IMR-90 (cell line): ENCODE results near the gene PIK3CA. TPM values are rescaled to one million over a fixed set of nuclear protein-coding genes. Genes with fewer than 3 reads are reported as not detected.

Experiments
- ATAC-seq: fragments of 200-7000 bp; cut with Tn5 transposase; 2 replicates; pipeline ENCODE4 v1.9.1; 2020; ENCODE audit warnings: low read depth, mild to moderate bottlenecking, moderate library complexity
- BruUV-seq: library from RNA; stranded (reverse); fragments of 400-500 nt; replicated peaks from 2 replicates; lab custom pipeline; 2021; lab: Mats Ljungman, UMichigan
- CTCF ChIA-PET: fragments of 300-600 bp; formaldehyde crosslinking; extraction: SDS; loops from one replicate; lab custom pipeline; 2021; ENCODE audit warnings: antibody characterized with exemption; lab: Yijun Ruan, JAX
- POLR2A ChIA-PET: fragments of 300-600 bp; sonication (Branson Sonifier 250); formaldehyde crosslinking; loops from one replicate; lab custom pipeline; 2022; ENCODE audit warnings: antibody characterized with exemption; ENCODE audit not compliant: unreplicated experiment; lab: Charles Lee
- DNase-seq: peaks from one replicate; pipeline ENCODE4 v3.0.0; 2013
- H2AFZ ChIP-seq: replicated peaks from 2 replicates; pipeline ENCODE3; 2013; ENCODE audit warnings: low read length, mild to moderate bottlenecking; ENCODE audit not compliant: poor library complexity
- H2AK5ac ChIP-seq: 2 replicates; pipeline ENCODE4 v1.6.1; 2013; ENCODE audit warnings: low read depth, low read length, inconsistent platforms
- H2AK9ac ChIP-seq: replicated peaks from 2 replicates; pipeline ENCODE3; 2013; ENCODE audit warnings: mild to moderate bottlenecking, low read depth, low read length, moderate library complexity; ENCODE audit not compliant: poor library complexity
- H2BK120ac ChIP-seq: 2 replicates; pipeline ENCODE4 v1.6.1; 2013; ENCODE audit warnings: low read depth, low read length, inconsistent platforms
- H2BK15ac ChIP-seq: 3 replicates; pipeline ENCODE4 v1.6.1; 2013; ENCODE audit warnings: low read depth, low read length, inconsistent platforms
- H2BK20ac ChIP-seq: 2 replicates; pipeline ENCODE4 v1.6.1; 2013; ENCODE audit warnings: low read depth, mild to moderate bottlenecking, inconsistent platforms, low read length, moderate library complexity
- H2BK5ac ChIP-seq: 2 replicates; pipeline ENCODE4 v1.6.1; 2013; ENCODE audit warnings: mild to moderate bottlenecking, low read depth, low read length, inconsistent platforms; ENCODE audit not compliant: poor library complexity, severe bottlenecking
- H3K14ac ChIP-seq: replicated peaks from 2 replicates; pipeline ENCODE4 v1.6.1; 2013; ENCODE audit warnings: low read depth, low read length, inconsistent platforms
- H3K18ac ChIP-seq: 2 replicates; pipeline ENCODE4 v1.6.1; 2013; ENCODE audit warnings: low read depth, low read length, control low read depth
- H3K23ac ChIP-seq: 2 replicates; pipeline ENCODE4 v1.6.1; 2013; ENCODE audit warnings: low read depth, low read length, inconsistent platforms
- H3K27ac ChIP-seq: 2 replicates; pipeline ENCODE4 v1.5.1; 2013; ENCODE audit warnings: mild to moderate bottlenecking, control low read depth, low read length; ENCODE audit not compliant: insufficient read depth
- H3K27me3 ChIP-seq: 2 replicates; pipeline ENCODE4 v1.6.1; 2013; ENCODE audit warnings: low read length; ENCODE audit not compliant: control insufficient read depth, insufficient read depth
- H3K36me3 ChIP-seq: 2 replicates; pipeline ENCODE4 v1.6.1; 2013; ENCODE audit warnings: low read length, mixed read lengths; ENCODE audit not compliant: control insufficient read depth, insufficient read depth
- H3K4ac ChIP-seq: 2 replicates; pipeline ENCODE4 v1.6.1; 2013; ENCODE audit warnings: low read depth, low read length, inconsistent platforms
- H3K4me1 ChIP-seq: 2 replicates; pipeline ENCODE4 v1.6.1; 2013; ENCODE audit warnings: low read length, mixed read lengths; ENCODE audit not compliant: control insufficient read depth, insufficient read depth
- H3K4me2 ChIP-seq: 2 replicates; pipeline ENCODE4 v1.6.1; 2013; ENCODE audit warnings: low read depth, mild to moderate bottlenecking, control low read depth, low read length, moderate library complexity
- H3K4me3 ChIP-seq: 2 replicates; pipeline ENCODE4 v1.5.1; 2013; ENCODE audit warnings: low read depth, mild to moderate bottlenecking, control low read depth, low read length, moderate library complexity; ENCODE audit not compliant: insufficient read depth
- H3K56ac ChIP-seq: 2 replicates; pipeline ENCODE4 v1.6.1; 2013; ENCODE audit warnings: low read length, inconsistent platforms; ENCODE audit not compliant: insufficient read depth; ENCODE audit errors: extremely low read depth
- H3K79me1 ChIP-seq, 2 experiments: 2 replicates each; pipeline ENCODE4 v1.6.1; 2013; ENCODE audit warnings: low read length in 2 of 2, inconsistent platforms in 1 of 2, low read depth in 1 of 2
- H3K9ac ChIP-seq: 2 replicates; pipeline ENCODE4 v1.6.1; 2013; ENCODE audit warnings: low read depth, low read length, control low read depth
- H3K9me1 ChIP-seq: 2 replicates; pipeline ENCODE4 v1.6.1; 2013; ENCODE audit warnings: low read length, inconsistent platforms; ENCODE audit not compliant: insufficient read depth
- H3K9me3 ChIP-seq: 2 replicates; pipeline ENCODE4 v1.6.1; 2013; ENCODE audit warnings: low read length; ENCODE audit not compliant: control insufficient read depth, insufficient read depth
- H4K20me1 ChIP-seq: 2 replicates; pipeline ENCODE4 v1.6.1; 2013; ENCODE audit warnings: low read length, inconsistent platforms; ENCODE audit not compliant: insufficient read depth
- H4K5ac ChIP-seq: 2 replicates; pipeline ENCODE4 v1.6.1; 2013; ENCODE audit warnings: mild to moderate bottlenecking, low read depth, low read length, control low read depth
- H4K8ac ChIP-seq, 2 experiments: 2 replicates each; pipeline ENCODE4 v1.6.1; 2013; ENCODE audit warnings: low read depth in 2 of 2, low read length in 2 of 2, control low read depth in 1 of 2, inconsistent platforms in 1 of 2
- H4K91ac ChIP-seq: 2 replicates; pipeline ENCODE4 v1.6.1; 2013; ENCODE audit warnings: low read depth, low read length, inconsistent platforms; ENCODE audit not compliant: insufficient read depth
- CHD1 ChIP-seq: IDR thresholded peaks from 2 replicates; pipeline ENCODE4 v1.6.1; 2012; ENCODE audit warnings: low read depth, low read length, improper control_type of control experiment
- MAFK ChIP-seq: IDR thresholded peaks from 2 replicates; pipeline ENCODE4 v1.6.1; 2012; ENCODE audit warnings: low read depth, low read length, improper control_type of control experiment
- MAZ ChIP-seq: IDR thresholded peaks from 2 replicates; pipeline ENCODE4 v1.6.1; 2012; ENCODE audit warnings: low read depth, mild to moderate bottlenecking, low read length, improper control_type of control experiment, moderate library complexity, borderline replicate concordance
- RAD21 ChIP-seq: IDR thresholded peaks from 2 replicates; pipeline ENCODE4 v1.6.1; 2012; ENCODE audit warnings: low read length, improper control_type of control experiment
- RCOR1 ChIP-seq: IDR thresholded peaks from 2 replicates; pipeline ENCODE4 v1.6.1; 2012; ENCODE audit warnings: mild to moderate bottlenecking, low read length, improper control_type of control experiment; ENCODE audit not compliant: insufficient replicate concordance
- RFX5 ChIP-seq: IDR thresholded peaks from 2 replicates; pipeline ENCODE4 v1.8.0; 2012; ENCODE audit warnings: low read depth, mild to moderate bottlenecking, low read length, moderate library complexity
- SMC3 ChIP-seq: fragments of 150-350 bp; IDR thresholded peaks from 2 replicates; pipeline ENCODE4 v1.6.1; 2016; ENCODE audit warnings: low read depth, mild to moderate bottlenecking, antibody characterized with exemption, low read length, moderate library complexity
- dilution Hi-C: fragments of 300-500 bp; cut with HindIII; formaldehyde crosslinking; loops from one replicate; pipeline ENCODE4 v1.14.3; 2018; ENCODE audit warnings: low sequenced_read_pairs; ENCODE audit not compliant: unreplicated experiment
- in situ Hi-C: fragments of 300-500 bp; cut with MboI; formaldehyde crosslinking; loops from 3 replicates; pipeline ENCODE4 v1.14.3; 2019; ENCODE audit warnings: low sequenced_read_pairs, inconsistent platforms, mixed read lengths
- intact Hi-C: fragments of 100-400 bp; cut with micrococcal nuclease; formaldehyde crosslinking; loops from 2 replicates; pipeline ENCODE4 v1.10.0; 2022
- polyA plus RNA-seq, 3 experiments: library from polyadenylated mRNA; depleted of rRNA; stranded (reverse); fragments of >200 nt; gene quantifications; 2 replicates each; pipeline ENCODE4 v1.2.3, GENCODE V29; 2012; ENCODE audit warnings: low replicate concordance in 1 of 3
- total RNA-seq: library from RNA; depleted of rRNA; stranded (reverse); fragments of >200 nt; gene quantifications from 2 replicates; pipeline ENCODE4 v1.2.3, GENCODE V29; 2012
- TF ChIP-seq, protein P1 (sequence below): fragments of 150-350 bp; IDR thresholded peaks from 2 replicates; pipeline ENCODE4 v1.6.1; 2016; ENCODE audit warnings: low read depth, mild to moderate bottlenecking, low read length, moderate library complexity, borderline replicate concordance

Gene PIK3CA
- total and polyA plus RNA-seq, 2 of the 4 experiments (the other 2 are of a cell fraction) = 5.7 to 22.4 TPM

DNA sequence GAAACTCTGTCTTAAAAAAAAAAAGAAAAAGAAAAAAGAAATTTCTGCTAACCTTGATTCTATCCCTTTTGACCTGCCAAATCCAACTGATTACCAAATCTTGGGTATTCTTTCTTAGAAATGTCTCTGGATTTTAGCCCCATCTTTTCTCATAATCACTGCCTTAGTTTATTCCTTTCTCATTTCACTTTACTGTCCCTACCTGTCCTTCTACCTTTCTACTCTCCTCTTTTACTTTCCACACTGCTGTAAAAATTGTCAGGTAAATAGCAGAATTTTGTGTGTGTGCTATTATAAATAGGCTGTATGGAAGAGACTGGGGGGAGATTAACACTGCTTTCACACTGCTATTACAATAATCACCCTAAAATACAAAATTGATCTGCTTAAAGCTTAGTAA, 16.7 kb downstream of the PIK3CA start:
- Histone ChIP-seq H2AFZ (no peak overlapping the region), H3K79me1 (peaks cover 18 to 36% of the 10 kb centered on the region in 2 experiments), H3K9me1 (peaks cover 3% of the 10 kb centered on the region; the same call in 1 of the 2 replicates), H3K56ac (no peak overlapping the region), H3K23ac (no peak overlapping the region), H3K4me2 (no peak overlapping the region), H2BK120ac (no peak overlapping the region), H3K4me1 (peaks cover 3% of the 10 kb centered on the region), H2BK5ac (no peak overlapping the region), H3K4me3 (no peak overlapping the region), H3K27ac (no peak overlapping the region), H3K14ac (no peak overlapping the region), H2BK20ac (no peak overlapping the region), H4K91ac (no peak overlapping the region), H3K4ac (no peak overlapping the region), H4K5ac (no peak overlapping the region), H3K18ac (no peak overlapping the region), H3K9ac (no peak overlapping the region), H3K36me3 (no peaks in the 10 kb centered on the region), H4K20me1 (peaks cover 21% of the 10 kb centered on the region; the same call in 1 of the 2 replicates), H2BK15ac (no peak overlapping the region), H3K27me3 (no peaks in the 10 kb centered on the region), H4K8ac (no peak overlapping the region), H2AK5ac (no peak overlapping the region), H2AK9ac (no peak overlapping the region), H3K9me3 (no peaks in the 10 kb centered on the region)
- ChIA-PET POLR2A (no interaction called here), CTCF (no interaction called here)
- intact Hi-C loops (no loop called here), in situ Hi-C loops (no loop called here), dilution Hi-C loops (no loop called here)
- DNase-seq (no peak), ATAC-seq (no peak)
- TF ChIP-seq RCOR1 (no peak), RAD21 (no peak), MAZ (no peak), MAFK (no peak), CHD1 (no peak), SMC3 (no peak), RFX5 (no peak)
- TF ChIP-seq, protein P1, sequence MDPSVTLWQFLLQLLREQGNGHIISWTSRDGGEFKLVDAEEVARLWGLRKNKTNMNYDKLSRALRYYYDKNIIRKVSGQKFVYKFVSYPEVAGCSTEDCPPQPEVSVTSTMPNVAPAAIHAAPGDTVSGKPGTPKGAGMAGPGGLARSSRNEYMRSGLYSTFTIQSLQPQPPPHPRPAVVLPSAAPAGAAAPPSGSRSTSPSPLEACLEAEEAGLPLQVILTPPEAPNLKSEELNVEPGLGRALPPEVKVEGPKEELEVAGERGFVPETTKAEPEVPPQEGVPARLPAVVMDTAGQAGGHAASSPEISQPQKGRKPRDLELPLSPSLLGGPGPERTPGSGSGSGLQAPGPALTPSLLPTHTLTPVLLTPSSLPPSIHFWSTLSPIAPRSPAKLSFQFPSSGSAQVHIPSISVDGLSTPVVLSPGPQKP = no peak
- BruUV-seq = no TSS peak
